HEK293 (cell line): ENCODE results near the gene CMPK1.
A peak's percentile ranks its signal among the peaks of the same experiment; 100 is the strongest.

Experiments used
- ATF2 ChIP-seq: fragments of 450-650 bp; formaldehyde crosslinking; IDR thresholded peaks from 2 replicates; pipeline ENCODE4 v1.5.1; 2016; ENCODE audit warnings: missing biosample characterization, missing genetic modification characterization, low read depth
- BCL11B ChIP-seq: fragments of 450-650 bp; formaldehyde crosslinking; IDR thresholded peaks from 2 replicates; pipeline ENCODE4 v1.5.1; 2016; ENCODE audit warnings: low read depth, missing biosample characterization, missing genetic modification characterization
- CTCF ChIP-seq: fragments of 450-650 bp; formaldehyde crosslinking; IDR thresholded peaks from 2 replicates; pipeline ENCODE4 v1.5.1; 2016; ENCODE audit warnings: missing biosample characterization, missing genetic modification characterization
- GLI2 ChIP-seq: fragments of 450-650 bp; formaldehyde crosslinking; IDR thresholded peaks from 2 replicates; pipeline ENCODE4; 2017; ENCODE audit warnings: missing biosample characterization, missing genetic modification characterization, low read depth, borderline replicate concordance
- GLIS1 ChIP-seq: fragments of 450-650 bp; formaldehyde crosslinking; IDR thresholded peaks from 2 replicates; pipeline ENCODE4 v1.5.1; 2016; ENCODE audit warnings: missing biosample characterization, missing genetic modification characterization
- GLIS2 ChIP-seq: fragments of 450-650 bp; formaldehyde crosslinking; IDR thresholded peaks from 2 replicates; pipeline ENCODE4 v1.5.1; 2016; ENCODE audit warnings: missing biosample characterization, missing genetic modification characterization
- INSM2 ChIP-seq: fragments of 450-650 bp; formaldehyde crosslinking; IDR thresholded peaks from 2 replicates; pipeline ENCODE4 v1.5.1; 2016; ENCODE audit warnings: missing biosample characterization, missing genetic modification characterization
- KLF16 ChIP-seq: fragments of 450-650 bp; formaldehyde crosslinking; IDR thresholded peaks from 2 replicates; pipeline ENCODE4 v1.5.1; 2017; ENCODE audit warnings: missing biosample characterization, missing genetic modification characterization
- OSR2 ChIP-seq: fragments of 450-650 bp; formaldehyde crosslinking; IDR thresholded peaks from 2 replicates; pipeline ENCODE4 v1.5.1; 2016; ENCODE audit warnings: missing biosample characterization, missing genetic modification characterization
- PBX3 ChIP-seq: sonication (generic); formaldehyde crosslinking; IDR thresholded peaks from 2 replicates; pipeline ENCODE4 v1.8.1; 2022; ENCODE audit warnings: mild to moderate bottlenecking, moderate library complexity, missing genetic modification reagents
- PRDM10 ChIP-seq: fragments of 450-650 bp; formaldehyde crosslinking; IDR thresholded peaks from 2 replicates; pipeline ENCODE4 v1.5.1; 2016; ENCODE audit warnings: missing biosample characterization, missing genetic modification characterization
- TCF7L2 ChIP-seq: IDR thresholded peaks from 2 replicates; pipeline ENCODE4 v1.6.1; 2011; ENCODE audit warnings: low read depth, mild to moderate bottlenecking, inconsistent platforms, low read length, moderate library complexity, borderline replicate concordance
- ZEB2 ChIP-seq: fragments of 450-650 bp; formaldehyde crosslinking; IDR thresholded peaks from 2 replicates; pipeline ENCODE4 v1.5.1; 2016; ENCODE audit warnings: missing biosample characterization, missing genetic modification characterization
- ZIC2 ChIP-seq: fragments of 450-650 bp; formaldehyde crosslinking; IDR thresholded peaks from 2 replicates; pipeline ENCODE4 v1.5.1; 2016; ENCODE audit warnings: missing biosample characterization, missing genetic modification characterization
- ZNF10 ChIP-seq: fragments of 450-650 bp; formaldehyde crosslinking; IDR thresholded peaks from 2 replicates; pipeline ENCODE4 v1.5.1; 2017; ENCODE audit warnings: missing biosample characterization, missing genetic modification characterization
- ZNF112 ChIP-seq: fragments of 450-650 bp; formaldehyde crosslinking; IDR thresholded peaks from 2 replicates; pipeline ENCODE4 v1.5.0; 2017; ENCODE audit warnings: missing biosample characterization, missing genetic modification characterization
- ZNF121 ChIP-seq: fragments of 450-650 bp; formaldehyde crosslinking; IDR thresholded peaks from 2 replicates; pipeline ENCODE4 v1.5.1; 2016; ENCODE audit warnings: missing biosample characterization, missing genetic modification characterization
- ZNF239 ChIP-seq: fragments of 450-650 bp; formaldehyde crosslinking; IDR thresholded peaks from 2 replicates; pipeline ENCODE4 v1.5.1; 2016; ENCODE audit warnings: missing biosample characterization, missing genetic modification characterization
- ZNF24 ChIP-seq: fragments of 450-650 bp; formaldehyde crosslinking; IDR thresholded peaks from 2 replicates; pipeline ENCODE4 v1.5.1; 2016; ENCODE audit warnings: missing biosample characterization, missing genetic modification characterization
- ZNF274 ChIP-seq, 2 experiments: fragments of 200-500 bp in 1 of 2; fragments of 450-650 bp in 1 of 2; sonication (Bioruptor generic) in 1 of 2; formaldehyde crosslinking in 1 of 2; IDR thresholded peaks; 2 replicates each; pipeline versions ENCODE4 v1.5.1 to v1.6.1; 2014 to 2016; ENCODE audit warnings: borderline replicate concordance in 1 of 2, inconsistent platforms in 1 of 2, low read length in 1 of 2, missing biosample characterization in 1 of 2, missing genetic modification characterization in 1 of 2
- ZNF324 ChIP-seq: fragments of 450-650 bp; formaldehyde crosslinking; IDR thresholded peaks from 2 replicates; pipeline ENCODE4 v1.5.1; 2016; ENCODE audit warnings: missing biosample characterization, missing genetic modification characterization
- ZNF426 ChIP-seq: fragments of 450-650 bp; formaldehyde crosslinking; IDR thresholded peaks from 2 replicates; pipeline ENCODE4 v1.5.1; 2017; ENCODE audit warnings: missing biosample characterization, missing genetic modification characterization, mild to moderate bottlenecking, inconsistent platforms, moderate library complexity
- ZNF449 ChIP-seq: fragments of 450-650 bp; formaldehyde crosslinking; IDR thresholded peaks from 2 replicates; pipeline ENCODE4 v1.5.1; 2017; ENCODE audit warnings: missing biosample characterization, mild to moderate bottlenecking, missing genetic modification characterization, moderate library complexity
- ZNF544 ChIP-seq: fragments of 450-650 bp; formaldehyde crosslinking; IDR thresholded peaks from 2 replicates; pipeline ENCODE4 v1.5.0; 2017; ENCODE audit warnings: missing biosample characterization, missing genetic modification characterization
- ZNF580 ChIP-seq: fragments of 450-650 bp; formaldehyde crosslinking; IDR thresholded peaks from 2 replicates; pipeline ENCODE4 v1.5.1; 2016; ENCODE audit warnings: missing biosample characterization, missing genetic modification characterization
- ZNF626 ChIP-seq: fragments of 450-650 bp; sonication (Bioruptor Pico); formaldehyde crosslinking; IDR thresholded peaks from 2 replicates; pipeline ENCODE4 v1.5.1; 2018; ENCODE audit warnings: missing biosample characterization, missing genetic modification characterization, inconsistent platforms
- ZNF658 ChIP-seq: fragments of 450-650 bp; formaldehyde crosslinking; IDR thresholded peaks from 2 replicates; pipeline ENCODE4; 2016; ENCODE audit warnings: missing biosample characterization, missing genetic modification characterization

Gene CMPK1

GRCh38 chr1:47409311-47410067, 75.9 kb downstream of the CMPK1 start (continued):
- TF ChIP-seq ZNF324 (tag by site-specific recombination) (no peak), CTCF (tag by site-specific recombination) (no peak), ZNF112 (tag by site-specific recombination) (no peak), TCF7L2 (no peak), INSM2 (tag by site-specific recombination) (no peak), ZNF10 (tag by site-specific recombination) (no peak), GLI2 (tag by site-specific recombination) (no peak), ZNF658 (tag by site-specific recombination) (no peak), ZNF24 (tag by site-specific recombination) (peak; percentile 79; the same call in 1 of the 2 replicates), PRDM10 (no peak), ZNF449 (tag by site-specific recombination) (no peak), OSR2 (tag by site-specific recombination) (no peak), ZNF121 (tag by site-specific recombination) (no peak), ZNF274 (IDR thresholded peaks at IDR 0.05; ENCODE audit: low read length) (no peak), ZNF274 (tag by site-specific recombination; IDR thresholded peaks at IDR 0.05; ENCODE audit: borderline replicate concordance) (no peak), ZNF626 (tag by site-specific recombination) (no peak), ATF2 (tag by site-specific recombination) (no peak), PBX3 (CRISPR knock-in tag) (no peak), ZIC2 (tag by site-specific recombination) (peak; percentile 79), ZEB2 (tag by site-specific recombination) (no peak), GLIS2 (tag by site-specific recombination) (no peak), GLIS1 (tag by site-specific recombination) (peak; percentile 78), KLF16 (tag by site-specific recombination) (no peak), BCL11B (tag by site-specific recombination) (no peak), ZNF426 (tag by site-specific recombination) (no peak), ZNF239 (tag by site-specific recombination) (no peak), ZNF544 (tag by site-specific recombination) (no peak), ZNF580 (no peak)
